GM20000 (cell line): ENCODE measurements around the gene MMP12.

Experiments used
- DNase-seq: peaks from one replicate; pipeline ENCODE4 v3.0.0; 2012; ENCODE audit warnings: low spot score
- TF ChIP-seq, protein P1 (sequence below): IDR thresholded peaks from 2 replicates; pipeline ENCODE4 v1.5.1; 2012; ENCODE audit warnings: mild to moderate bottlenecking, control low read depth; ENCODE audit errors: extremely low read depth, missing control alignments

MMP12 gene

DNA sequence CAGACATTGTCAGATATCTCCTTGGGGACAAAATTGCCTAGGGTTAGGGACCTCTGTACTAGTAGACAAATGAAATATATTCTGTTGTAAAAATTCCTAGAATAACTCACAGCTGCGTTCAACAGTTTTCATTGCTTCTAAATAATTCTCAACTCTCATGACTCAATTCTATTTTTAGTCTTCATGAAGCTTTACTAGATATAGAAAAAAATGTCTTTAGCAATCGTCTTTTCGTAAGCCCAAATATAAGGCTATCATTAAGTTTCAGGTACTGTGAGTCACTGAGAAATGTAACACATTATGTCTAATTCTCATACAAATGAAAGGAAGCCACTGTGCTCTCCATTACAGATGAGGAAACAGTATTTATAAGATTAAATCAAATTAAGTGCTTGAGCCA, 6.4 kb downstream of the MMP12 start:
- TF ChIP-seq, protein P1, sequence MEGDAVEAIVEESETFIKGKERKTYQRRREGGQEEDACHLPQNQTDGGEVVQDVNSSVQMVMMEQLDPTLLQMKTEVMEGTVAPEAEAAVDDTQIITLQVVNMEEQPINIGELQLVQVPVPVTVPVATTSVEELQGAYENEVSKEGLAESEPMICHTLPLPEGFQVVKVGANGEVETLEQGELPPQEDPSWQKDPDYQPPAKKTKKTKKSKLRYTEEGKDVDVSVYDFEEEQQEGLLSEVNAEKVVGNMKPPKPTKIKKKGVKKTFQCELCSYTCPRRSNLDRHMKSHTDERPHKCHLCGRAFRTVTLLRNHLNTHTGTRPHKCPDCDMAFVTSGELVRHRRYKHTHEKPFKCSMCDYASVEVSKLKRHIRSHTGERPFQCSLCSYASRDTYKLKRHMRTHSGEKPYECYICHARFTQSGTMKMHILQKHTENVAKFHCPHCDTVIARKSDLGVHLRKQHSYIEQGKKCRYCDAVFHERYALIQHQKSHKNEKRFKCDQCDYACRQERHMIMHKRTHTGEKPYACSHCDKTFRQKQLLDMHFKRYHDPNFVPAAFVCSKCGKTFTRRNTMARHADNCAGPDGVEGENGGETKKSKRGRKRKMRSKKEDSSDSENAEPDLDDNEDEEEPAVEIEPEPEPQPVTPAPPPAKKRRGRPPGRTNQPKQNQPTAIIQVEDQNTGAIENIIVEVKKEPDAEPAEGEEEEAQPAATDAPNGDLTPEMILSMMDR: no peak
- DNase-seq: no peak

DNA sequence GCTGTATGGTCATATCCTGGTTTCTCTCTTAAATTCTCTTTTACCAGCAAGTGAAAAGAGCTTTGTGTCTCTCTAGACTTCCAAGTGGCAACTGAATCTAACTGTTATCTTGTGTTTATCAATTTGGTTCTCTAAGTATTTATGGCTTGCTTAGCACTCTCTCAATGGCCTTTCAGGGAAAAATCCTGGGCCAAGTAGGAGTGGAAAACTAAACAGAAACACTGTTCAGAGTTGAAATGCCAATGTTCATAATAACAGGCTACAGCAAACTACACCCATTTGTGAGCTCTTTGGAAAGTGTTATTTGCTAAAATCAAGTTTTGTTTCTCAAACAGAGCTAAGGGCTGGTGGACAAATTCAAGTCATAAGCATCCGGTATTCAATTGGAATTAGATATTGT, 10.1 kb downstream of the MMP12 start:
- DNase-seq: no peak
- TF ChIP-seq, protein P1: no peak

DNA sequence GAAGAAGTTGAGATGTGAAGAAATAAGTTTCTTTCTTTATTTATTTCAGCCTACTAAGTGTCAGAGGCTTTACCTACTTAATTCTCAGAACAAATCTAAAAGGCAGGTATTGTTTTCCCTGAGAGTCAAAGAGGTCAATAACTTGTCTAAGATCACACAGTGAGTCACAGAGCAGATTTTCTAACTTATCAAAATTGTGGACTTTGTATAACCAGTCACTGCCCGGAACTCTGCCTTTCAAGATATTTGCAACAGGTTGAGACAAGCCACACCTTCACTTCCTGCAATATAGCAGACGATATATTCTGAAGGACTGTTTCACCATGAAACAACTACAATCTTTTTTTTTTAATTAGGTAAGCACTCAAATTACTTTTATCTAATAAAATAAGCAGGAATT, 20.8 kb downstream of the MMP12 start:
- no peak for DNase-seq
- TF ChIP-seq, protein P1: no peak

DNA sequence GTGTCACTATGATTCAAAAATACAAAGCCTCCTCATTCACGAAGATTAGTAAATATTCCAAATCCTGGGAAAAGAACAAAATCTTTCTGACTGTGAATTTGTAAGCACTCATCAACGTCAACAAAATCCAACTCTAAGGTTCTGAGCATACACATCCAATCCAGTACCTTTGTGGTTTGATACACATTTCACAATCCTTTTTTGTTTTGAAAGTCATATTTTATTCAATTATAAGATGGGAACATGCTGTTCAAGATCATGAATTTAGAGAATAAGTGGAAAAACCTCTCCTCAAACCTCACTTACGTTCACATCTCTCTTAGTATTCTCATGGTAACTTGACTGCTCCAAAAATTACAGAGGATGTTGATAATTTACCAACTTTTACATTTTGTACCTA, 21.7 kb downstream of the MMP12 start:
- DNase-seq: no peak
- TF ChIP-seq, protein P1: no peak

DNA sequence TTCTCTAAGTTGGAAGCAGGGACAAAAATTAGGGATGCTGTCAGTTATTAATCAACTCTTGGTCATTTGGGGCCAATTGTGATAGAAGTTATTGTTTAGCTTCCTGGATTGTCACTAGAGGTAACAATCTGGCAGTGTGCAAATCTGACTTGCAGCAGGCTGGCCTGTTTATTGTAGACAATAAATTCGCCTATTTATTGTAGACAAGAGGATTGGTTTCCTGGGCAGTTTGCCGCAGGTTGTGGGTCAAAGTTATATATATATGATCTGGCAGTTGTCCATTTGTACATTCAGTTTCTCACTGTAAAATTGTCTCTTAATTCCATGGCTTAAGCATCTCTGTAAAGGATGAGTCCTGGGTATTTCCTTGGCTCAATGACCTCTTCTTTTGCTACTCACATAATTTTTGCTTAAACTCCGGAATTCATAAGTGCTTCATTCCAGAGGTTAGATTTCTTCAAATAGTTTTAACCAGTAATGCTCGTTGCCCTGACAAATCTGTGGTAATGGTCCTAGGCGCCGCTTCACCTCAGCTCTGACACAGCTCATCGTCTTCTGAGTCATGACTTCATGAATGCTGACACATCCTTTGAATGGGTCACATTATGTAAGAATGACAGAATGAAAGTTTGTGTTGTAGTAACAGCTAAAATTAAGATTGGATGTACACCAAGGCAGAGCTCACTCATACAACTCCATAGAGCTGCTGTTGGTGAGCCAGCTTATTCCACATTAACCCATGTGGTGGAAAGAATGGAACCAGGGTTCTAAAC, 23.6 kb downstream of the MMP12 start:
- TF ChIP-seq, protein P1: no peak
- DNase-seq: no peak

DNA sequence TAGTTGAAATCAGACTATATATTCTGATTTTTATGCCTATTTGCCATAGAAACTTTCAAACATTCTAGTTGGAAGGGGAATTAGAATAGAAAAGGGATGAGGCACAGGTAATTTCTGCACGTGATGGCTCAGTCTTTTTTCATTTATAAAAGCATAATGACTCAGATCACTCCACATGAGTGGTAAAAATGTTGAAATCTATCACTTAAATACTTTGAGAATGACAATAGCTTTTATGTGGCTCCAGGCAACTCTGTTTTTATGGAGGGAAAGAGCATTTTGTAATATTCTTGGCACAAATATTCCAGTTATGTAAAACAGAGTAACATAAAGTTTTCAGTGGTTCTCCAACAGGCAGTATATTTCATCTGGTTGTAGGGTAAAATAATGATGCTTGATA, 25.5 kb downstream of the MMP12 start:
- DNase-seq: no peak
- TF ChIP-seq, protein P1: no peak

DNA sequence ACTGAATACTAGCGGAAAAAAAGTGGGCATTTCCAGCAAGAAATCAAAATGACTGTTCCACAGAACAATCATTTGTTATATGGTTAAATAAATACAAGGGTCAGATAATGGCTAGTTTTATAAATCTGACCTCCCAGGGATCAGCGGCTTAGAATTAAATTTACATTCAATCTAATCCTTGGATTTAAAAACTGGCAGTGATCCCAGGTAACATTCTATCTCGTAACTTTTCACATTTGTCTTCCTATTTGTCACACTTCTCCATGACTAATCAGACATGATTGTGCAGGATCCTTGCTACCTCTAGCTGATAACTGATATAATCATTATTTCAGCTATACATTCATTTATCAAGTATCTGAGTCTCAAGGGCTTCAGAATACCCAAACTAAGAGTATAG, 28.5 kb downstream of the MMP12 start:
- TF ChIP-seq, protein P1: no peak
- DNase-seq: no peak
